ENCODE data around the gene LRP6.

DNA sequence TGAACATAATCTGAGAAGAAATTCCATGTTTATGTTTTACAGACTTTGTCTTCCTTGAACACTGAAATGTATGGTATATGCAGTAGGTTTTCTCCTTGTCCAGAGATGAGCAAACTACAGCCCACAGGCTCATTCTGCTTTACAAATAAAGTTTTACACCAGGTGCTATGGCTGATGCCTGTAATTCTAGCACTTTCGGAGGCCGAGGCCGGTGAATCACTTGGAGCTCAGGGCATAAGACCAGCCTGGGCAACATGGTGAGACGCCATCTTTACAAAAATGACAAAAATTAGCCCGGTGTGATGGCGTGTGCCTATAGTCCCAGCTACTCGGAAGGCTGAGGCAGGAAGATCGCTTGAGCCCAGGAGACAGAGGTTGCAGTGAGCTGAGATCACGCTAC, 64.7 kb downstream of the LRP6 start:
- TF ChIP-seq POLR2A (IDR thresholded peaks at IDR 0.05; ENCODE audit: low read depth, low read length): no peak
- no peak for TF ChIP-seq POLR2AphosphoS5 (IDR thresholded peaks at IDR 0.05; ENCODE audit: low read depth, low read length)
- no peak for TF ChIP-seq TAF1 (IDR thresholded peaks at IDR 0.05; ENCODE audit: borderline replicate concordance, low read depth, low read length)

All from GM12892 (cell line).